ENCODE measurements around the gene CYP46A1. TPM values are rescaled to one million over a fixed set of nuclear protein-coding genes. Genes with fewer than 3 reads are reported as not detected.

Gene CYP46A1
- total and polyA plus RNA-seq, 8 donors = 1.2 to 6.8 (median 5.5) TPM

DNA sequence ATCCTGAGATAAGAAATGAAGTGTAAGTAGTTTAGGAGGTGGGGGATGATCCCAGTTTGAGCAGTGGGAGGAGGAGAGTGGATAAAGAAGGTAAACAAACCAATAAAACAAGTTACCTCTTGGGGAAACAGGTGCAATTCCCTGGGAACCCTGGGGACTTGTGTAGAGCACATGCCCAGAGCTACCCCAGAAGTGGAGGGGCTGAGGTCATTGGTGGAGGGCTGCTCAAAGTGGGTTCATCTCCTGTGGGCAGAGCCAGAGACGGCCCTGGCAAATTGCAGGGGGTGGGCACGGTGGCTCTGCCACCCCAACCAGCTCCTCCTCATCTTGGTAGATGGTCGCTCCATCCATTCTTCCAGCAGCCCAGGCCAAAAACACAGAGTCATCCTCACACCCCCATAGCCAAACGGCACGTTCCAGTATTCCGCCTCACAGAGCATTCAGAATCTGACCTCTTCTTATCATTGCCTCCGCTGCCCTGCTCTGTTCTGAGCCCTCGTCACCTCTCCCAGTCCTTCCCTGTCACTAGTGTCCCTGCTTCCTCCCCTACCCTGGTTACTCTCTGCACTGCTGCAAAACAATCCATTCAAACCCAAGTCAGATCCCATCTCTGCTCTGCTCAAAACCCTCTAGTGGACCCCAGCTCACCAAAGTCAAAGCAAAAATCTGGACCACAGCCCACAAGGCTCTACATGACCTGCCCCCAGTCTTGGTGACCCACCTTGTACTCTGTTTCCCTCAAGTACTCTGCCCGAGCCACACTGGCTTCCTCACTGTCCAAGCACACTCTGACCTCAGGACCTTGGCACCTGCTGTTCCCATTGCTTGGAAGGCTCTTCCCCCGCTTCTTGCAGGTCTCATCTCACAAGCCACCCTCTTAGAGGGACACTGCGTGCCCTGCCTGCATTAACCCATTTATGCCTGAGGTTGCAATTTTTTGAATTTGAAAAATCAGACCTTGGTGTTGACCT is 5.5 kb downstream of the CYP46A1 start:
- Histone ChIP-seq H3K4me1 (peaks cover 0 to 8% of the 10 kb centered on the region in 2 donors), H3K27ac (no peak overlapping the region), H3K27me3 (peaks cover 0 to 31% of the 10 kb centered on the region in 2 donors), H3K36me3 (no peaks in the 10 kb centered on the region), H3K9me3 (no peaks in the 10 kb centered on the region), H3K4me3 (no peak overlapping the region)
- intact Hi-C loops (cut with DNase I) = no loop called here
- ATAC-seq (no peak), DNase-seq (no peak)
- TF ChIP-seq, protein P1, sequence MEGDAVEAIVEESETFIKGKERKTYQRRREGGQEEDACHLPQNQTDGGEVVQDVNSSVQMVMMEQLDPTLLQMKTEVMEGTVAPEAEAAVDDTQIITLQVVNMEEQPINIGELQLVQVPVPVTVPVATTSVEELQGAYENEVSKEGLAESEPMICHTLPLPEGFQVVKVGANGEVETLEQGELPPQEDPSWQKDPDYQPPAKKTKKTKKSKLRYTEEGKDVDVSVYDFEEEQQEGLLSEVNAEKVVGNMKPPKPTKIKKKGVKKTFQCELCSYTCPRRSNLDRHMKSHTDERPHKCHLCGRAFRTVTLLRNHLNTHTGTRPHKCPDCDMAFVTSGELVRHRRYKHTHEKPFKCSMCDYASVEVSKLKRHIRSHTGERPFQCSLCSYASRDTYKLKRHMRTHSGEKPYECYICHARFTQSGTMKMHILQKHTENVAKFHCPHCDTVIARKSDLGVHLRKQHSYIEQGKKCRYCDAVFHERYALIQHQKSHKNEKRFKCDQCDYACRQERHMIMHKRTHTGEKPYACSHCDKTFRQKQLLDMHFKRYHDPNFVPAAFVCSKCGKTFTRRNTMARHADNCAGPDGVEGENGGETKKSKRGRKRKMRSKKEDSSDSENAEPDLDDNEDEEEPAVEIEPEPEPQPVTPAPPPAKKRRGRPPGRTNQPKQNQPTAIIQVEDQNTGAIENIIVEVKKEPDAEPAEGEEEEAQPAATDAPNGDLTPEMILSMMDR (IDR thresholded peaks at IDR 0.05) = no peak

DNA sequence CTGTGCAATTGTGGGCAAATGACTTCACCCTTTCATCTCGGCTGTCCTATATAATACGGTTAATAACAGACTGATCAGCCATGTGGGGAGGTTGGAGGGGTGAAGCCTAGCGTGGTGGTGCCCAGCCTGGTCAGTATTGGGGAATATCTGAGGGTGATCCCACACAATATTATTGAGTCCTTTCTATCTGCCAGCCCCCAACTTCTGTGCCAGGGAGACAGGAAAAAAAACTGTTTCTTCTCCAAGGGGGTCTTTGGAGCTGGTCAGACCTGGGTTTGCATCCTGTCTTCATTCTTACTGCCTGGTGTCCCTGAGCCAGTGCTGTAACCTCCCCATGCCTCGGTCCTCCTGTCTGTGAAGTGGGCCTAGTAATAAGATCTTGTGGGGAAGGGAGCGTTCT is 6.5 kb downstream of the CYP46A1 start:
- intact Hi-C loops (cut with DNase I) = no loop called here
- Histone ChIP-seq H3K4me1 (peaks cover 0 to 4% of the 10 kb centered on the region in 2 donors), H3K27me3 (peaks cover 0 to 25% of the 10 kb centered on the region in 2 donors), H3K9me3 (no peaks in the 10 kb centered on the region), H3K4me3 (no peak overlapping the region), H3K36me3 (no peaks in the 10 kb centered on the region), H3K27ac (no peak overlapping the region)
- TF ChIP-seq, protein P1 (IDR thresholded peaks at IDR 0.05) = no peak
- no peak for ATAC-seq
- no peak for DNase-seq

DNA sequence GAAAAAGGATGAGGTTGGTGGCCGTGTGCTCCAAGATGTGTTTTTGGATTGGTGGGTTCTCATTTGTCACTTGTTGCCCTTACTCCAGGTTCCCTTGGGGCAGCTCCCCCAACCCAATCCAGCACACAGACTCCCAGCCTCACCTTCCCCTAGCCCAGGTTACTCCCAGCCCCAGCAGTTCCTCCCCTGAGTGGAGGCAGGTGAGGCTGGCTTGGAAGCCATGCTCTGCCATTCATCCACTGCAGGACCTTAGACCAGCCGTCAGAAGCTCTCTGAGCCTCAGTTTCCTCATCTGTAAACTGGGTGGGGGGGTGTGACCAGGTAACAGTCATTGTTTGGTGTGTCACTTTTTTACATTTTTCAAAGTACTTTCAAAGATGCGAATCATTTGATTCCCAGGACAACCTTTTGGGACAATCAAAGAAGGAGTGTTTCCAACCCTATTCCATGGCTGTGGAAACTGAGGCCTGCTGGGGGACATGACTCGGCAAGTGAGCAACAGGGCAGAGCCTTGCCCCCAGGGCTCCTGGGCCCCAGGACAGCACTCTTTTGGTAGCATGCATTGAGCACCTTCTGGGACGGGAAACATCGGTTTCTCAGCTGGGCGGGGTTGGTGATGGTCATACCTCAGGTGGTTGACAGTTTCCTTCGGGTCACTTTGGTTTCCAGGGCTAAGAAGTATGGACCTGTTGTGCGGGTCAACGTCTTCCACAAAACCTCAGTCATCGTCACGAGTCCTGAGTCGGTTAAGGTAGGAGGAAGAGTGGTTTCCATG is 7.2 kb downstream of the CYP46A1 start:
- ATAC-seq (no peak), DNase-seq (no peak)
- Histone ChIP-seq H3K4me3 (no peak overlapping the region), H3K9me3 (no peaks in the 10 kb centered on the region), H3K27ac (no peak overlapping the region), H3K36me3 (no peaks in the 10 kb centered on the region), H3K27me3 (peaks cover 0 to 20% of the 10 kb centered on the region in 2 donors), H3K4me1 (peaks cover 0 to 4% of the 10 kb centered on the region in 2 donors)
- intact Hi-C loops (cut with DNase I) = no loop called here
- TF ChIP-seq, protein P1 (IDR thresholded peaks at IDR 0.05) = no peak

DNA sequence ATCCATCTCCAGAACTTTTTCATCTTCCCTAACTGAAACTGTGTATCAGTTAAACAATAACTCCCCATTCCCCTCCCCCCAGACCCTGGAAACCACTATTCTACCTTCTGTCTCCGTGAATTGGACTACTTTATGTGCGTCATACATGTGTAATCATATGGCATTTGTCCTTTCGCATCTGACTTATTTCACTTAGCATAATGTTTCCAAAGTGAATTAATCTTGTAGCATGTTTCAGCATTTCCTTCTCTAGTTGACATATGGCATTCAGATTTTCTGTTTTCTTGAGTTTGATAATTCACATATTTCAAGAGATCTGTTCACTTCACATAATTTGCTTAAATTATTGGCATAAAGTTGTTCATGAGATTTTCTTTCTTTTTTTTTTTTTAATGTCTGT is 9.8 kb downstream of the CYP46A1 start:
- intact Hi-C loops (cut with DNase I) = no loop called here

More for the DNA sequence above, 9.8 kb downstream of the CYP46A1 start:
- H3K27ac ChIP-seq = no peak overlapping the region
- H3K36me3 ChIP-seq = no peaks in the 10 kb centered on the region
- TF ChIP-seq, protein P1 (IDR thresholded peaks at IDR 0.05) = no peak
- peaks cover 0 to 9% of the 10 kb centered on the region in 2 donors for H3K27me3 ChIP-seq
- no peaks in the 10 kb centered on the region for H3K9me3 ChIP-seq
- no peak overlapping the region for H3K4me3 ChIP-seq
- no peak for DNase-seq
- ATAC-seq = no peak
- H3K4me1 ChIP-seq = no peaks in the 10 kb centered on the region
